RWPE2 (cell line): ENCODE results near the gene SPOCK2.

Source experiments
- ATAC-seq: fragments of 200-7000 bp; cut with Tn5 transposase; 3 replicates; pipeline ENCODE4 v1.9.1; 2021; ENCODE audit warnings: low read depth
- DNase-seq: peaks from one replicate; pipeline ENCODE4 v3.0.0-alpha.2; 2020; ENCODE audit warnings: low spot score
- H3K27ac ChIP-seq: fragments of 450-650 bp; 2 replicates; pipeline ENCODE4 v1.5.1; 2017; ENCODE audit warnings: mild to moderate bottlenecking; ENCODE audit not compliant: poor library complexity, severe bottlenecking
- H3K27me3 ChIP-seq: fragments of 250-450 bp; sonication (Bioruptor Pico); 2 replicates; pipeline ENCODE4 v1.5.1; 2021; ENCODE audit warnings: mild to moderate bottlenecking, moderate library complexity; ENCODE audit not compliant: insufficient read depth, poor library complexity, severe bottlenecking
- H3K36me3 ChIP-seq: fragments of 250-450 bp; sonication (Bioruptor Pico); 2 replicates; pipeline ENCODE4 v1.5.1; 2020; ENCODE audit warnings: low read depth, mild to moderate bottlenecking, moderate library complexity
- H3K4me1 ChIP-seq: fragments of 250-450 bp; sonication (Bioruptor Pico); 2 replicates; pipeline ENCODE4 v1.5.1; 2021; ENCODE audit warnings: mild to moderate bottlenecking, moderate library complexity; ENCODE audit not compliant: insufficient read depth, poor library complexity, severe bottlenecking
- H3K4me3 ChIP-seq: fragments of 250-450 bp; sonication (Bioruptor Pico); 2 replicates; pipeline ENCODE4 v1.5.1; 2021; ENCODE audit warnings: mild to moderate bottlenecking, moderate library complexity; ENCODE audit not compliant: severe bottlenecking
- H3K9me3 ChIP-seq: fragments of 250-450 bp; sonication (Bioruptor Pico); 2 replicates; pipeline ENCODE4 v1.5.1; 2021; ENCODE audit warnings: mild to moderate bottlenecking, moderate library complexity; ENCODE audit not compliant: severe bottlenecking
- TF ChIP-seq, protein P1 (sequence below): fragments of 450-650 bp; IDR thresholded peaks from one replicate; pipeline ENCODE4 v1.5.1; 2017; ENCODE audit warnings: mild to moderate bottlenecking, moderate library complexity; ENCODE audit not compliant: poor library complexity, severe bottlenecking

Gene SPOCK2

DNA sequence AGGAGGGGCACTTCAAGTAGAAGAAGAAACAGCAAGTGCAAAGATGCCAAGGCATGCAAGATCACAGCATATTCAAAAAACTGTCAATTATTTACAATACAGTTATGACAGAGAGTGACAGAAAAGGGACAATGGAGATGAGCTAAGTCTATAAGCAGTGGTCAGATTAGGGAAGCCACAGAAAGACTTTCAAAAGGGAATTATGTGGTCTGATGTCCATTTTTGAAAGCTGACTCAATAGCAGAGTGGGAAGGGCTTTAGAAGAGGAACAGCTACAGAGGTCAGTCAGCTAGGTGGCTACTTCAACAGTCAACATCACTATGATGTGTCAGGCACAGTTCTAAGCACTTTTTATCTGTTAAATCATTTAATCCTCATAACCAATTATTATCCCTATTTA is 45.2 kb upstream of the SPOCK2 start:
- no peak overlapping the region for H3K4me3 ChIP-seq
- no peak for DNase-seq
- H3K27ac ChIP-seq, result no peak overlapping the region
- no peaks in the 10 kb centered on the region for H3K4me1 ChIP-seq
- no peak for ATAC-seq
- peaks cover 20% of the 10 kb centered on the region for H3K36me3 ChIP-seq
- no peaks in the 10 kb centered on the region for H3K9me3 ChIP-seq
- TF ChIP-seq, protein P1, sequence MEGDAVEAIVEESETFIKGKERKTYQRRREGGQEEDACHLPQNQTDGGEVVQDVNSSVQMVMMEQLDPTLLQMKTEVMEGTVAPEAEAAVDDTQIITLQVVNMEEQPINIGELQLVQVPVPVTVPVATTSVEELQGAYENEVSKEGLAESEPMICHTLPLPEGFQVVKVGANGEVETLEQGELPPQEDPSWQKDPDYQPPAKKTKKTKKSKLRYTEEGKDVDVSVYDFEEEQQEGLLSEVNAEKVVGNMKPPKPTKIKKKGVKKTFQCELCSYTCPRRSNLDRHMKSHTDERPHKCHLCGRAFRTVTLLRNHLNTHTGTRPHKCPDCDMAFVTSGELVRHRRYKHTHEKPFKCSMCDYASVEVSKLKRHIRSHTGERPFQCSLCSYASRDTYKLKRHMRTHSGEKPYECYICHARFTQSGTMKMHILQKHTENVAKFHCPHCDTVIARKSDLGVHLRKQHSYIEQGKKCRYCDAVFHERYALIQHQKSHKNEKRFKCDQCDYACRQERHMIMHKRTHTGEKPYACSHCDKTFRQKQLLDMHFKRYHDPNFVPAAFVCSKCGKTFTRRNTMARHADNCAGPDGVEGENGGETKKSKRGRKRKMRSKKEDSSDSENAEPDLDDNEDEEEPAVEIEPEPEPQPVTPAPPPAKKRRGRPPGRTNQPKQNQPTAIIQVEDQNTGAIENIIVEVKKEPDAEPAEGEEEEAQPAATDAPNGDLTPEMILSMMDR, result no peak
- H3K27me3 ChIP-seq, result no peaks in the 10 kb centered on the region

DNA sequence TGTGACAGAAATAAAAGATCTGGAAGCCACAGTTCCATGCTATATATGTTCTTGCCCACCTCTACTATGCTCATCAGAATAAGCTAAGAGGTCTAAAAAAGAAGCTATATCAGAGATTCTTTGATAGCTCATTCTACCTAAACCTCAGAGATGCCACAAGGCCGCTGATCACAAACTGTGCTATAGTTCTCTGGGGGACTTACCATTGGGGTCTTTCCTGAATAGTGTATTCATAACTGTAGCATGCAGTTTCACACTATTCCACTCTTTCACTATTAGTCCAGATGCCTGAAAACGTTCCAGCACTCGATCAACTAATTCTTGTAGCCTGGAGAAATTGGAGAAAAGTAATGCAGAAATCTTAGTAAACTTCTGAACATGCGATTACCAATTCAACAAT is 44.5 kb upstream of the SPOCK2 start:
- no peak for ATAC-seq
- Histone ChIP-seq H3K36me3 (peaks cover 23% of the 10 kb centered on the region), H3K9me3 (no peaks in the 10 kb centered on the region), H3K4me1 (no peaks in the 10 kb centered on the region), H3K27me3 (no peaks in the 10 kb centered on the region), H3K27ac (no peak overlapping the region), H3K4me3 (no peak overlapping the region)
- TF ChIP-seq, protein P1, result no peak
- no peak for DNase-seq

DNA sequence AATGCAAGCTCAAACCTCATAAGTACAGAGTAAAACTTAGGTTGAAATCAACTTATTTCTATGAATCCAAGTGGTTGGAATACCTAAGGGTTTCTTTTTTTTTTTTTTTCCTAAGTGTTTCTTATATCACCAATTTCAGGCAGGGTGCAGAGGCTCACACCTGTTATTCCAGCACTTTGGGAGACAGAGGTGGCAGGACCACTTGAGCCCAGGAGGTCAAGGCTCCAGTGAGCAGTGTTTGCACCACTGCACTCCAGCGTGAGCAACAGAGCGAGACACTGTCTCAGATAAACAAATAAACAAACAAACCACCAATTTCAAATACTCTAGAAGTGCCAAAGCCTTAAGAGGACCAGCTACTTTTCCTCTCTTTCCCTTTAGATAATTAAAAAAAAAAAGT is 39.2 kb upstream of the SPOCK2 start:
- no peak overlapping the region for H3K27ac ChIP-seq
- no peaks in the 10 kb centered on the region for H3K9me3 ChIP-seq
- H3K36me3 ChIP-seq, result peaks cover 21% of the 10 kb centered on the region
- DNase-seq (no peak), ATAC-seq (no peak)
- H3K4me1 ChIP-seq, result no peaks in the 10 kb centered on the region
- TF ChIP-seq, protein P1, result no peak
- H3K27me3 ChIP-seq, result no peaks in the 10 kb centered on the region
- no peak overlapping the region for H3K4me3 ChIP-seq

DNA sequence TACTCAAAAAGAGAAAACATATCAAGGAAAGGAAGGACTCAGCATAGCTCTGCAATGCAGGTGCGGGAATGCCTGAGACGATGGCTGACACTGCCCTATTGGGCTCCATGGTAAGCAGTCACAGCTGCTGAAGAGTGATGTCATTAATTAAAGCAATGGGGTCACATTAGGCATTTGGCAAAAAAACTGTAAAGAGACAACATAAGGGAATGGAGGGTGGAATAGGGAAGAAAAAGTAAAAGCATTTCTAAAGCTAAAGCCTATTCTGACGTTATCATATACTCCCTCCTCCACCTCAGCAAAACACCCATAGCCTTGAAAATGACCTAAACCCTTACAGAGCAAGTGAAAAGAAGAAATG is 38.5 kb upstream of the SPOCK2 start:
- ATAC-seq, result no peak
- H3K27ac ChIP-seq, result no peak overlapping the region
- peaks cover 17% of the 10 kb centered on the region for H3K36me3 ChIP-seq

DNA sequence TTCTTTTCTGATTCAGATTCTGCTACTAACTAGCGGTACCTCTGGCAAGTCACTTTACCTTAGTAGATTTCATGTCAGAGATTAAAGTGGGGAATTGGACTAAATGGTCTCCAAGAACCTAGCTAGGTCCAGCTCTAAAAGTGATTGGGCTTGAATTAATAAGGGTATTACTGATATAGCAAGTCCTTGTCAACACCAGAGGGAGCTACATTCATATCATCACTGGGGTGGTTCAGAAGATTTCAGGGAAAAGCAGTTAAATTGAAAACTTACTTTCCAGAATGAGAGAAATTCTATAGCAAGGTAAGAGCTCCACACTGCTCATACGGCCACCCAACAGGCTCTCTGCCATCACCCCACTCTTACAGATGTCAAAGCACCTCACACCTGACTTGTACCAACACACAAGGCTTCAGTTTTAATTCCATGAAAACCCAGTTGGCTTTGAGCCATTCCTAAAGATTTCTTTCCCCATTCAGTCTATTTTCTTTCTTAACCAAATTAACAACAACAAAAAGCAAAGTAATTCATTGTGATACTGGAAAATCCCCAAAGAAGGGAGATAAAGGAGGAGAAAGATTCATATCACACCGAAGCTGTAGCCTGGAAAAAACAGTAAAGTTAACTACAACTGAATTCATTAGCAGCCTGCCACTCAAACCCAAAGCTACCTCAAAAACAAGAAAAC is 38.0 kb upstream of the SPOCK2 start:
- Histone ChIP-seq H3K4me1 (no peaks in the 10 kb centered on the region), H3K27me3 (no peaks in the 10 kb centered on the region), H3K27ac (no peak overlapping the region), H3K4me3 (no peak overlapping the region), H3K9me3 (no peaks in the 10 kb centered on the region), H3K36me3 (peaks cover 15% of the 10 kb centered on the region)
- DNase-seq (no peak), ATAC-seq (peak; percentile 44; the same call in 1 of the 3 replicates)
- TF ChIP-seq, protein P1, result peak; percentile 62

More for the DNA sequence above, 38.5 kb upstream of the SPOCK2 start:
- Histone ChIP-seq H3K27me3 (no peaks in the 10 kb centered on the region), H3K4me1 (no peaks in the 10 kb centered on the region), H3K4me3 (no peak overlapping the region), H3K9me3 (no peaks in the 10 kb centered on the region)
- TF ChIP-seq, protein P1, result no peak
- DNase-seq, result no peak
